Fibroblast of lung (primary cell): Measurements from ENCODE around the gene KCTD20. TPM values are rescaled to one million over a fixed set of nuclear protein-coding genes. Genes with fewer than 3 reads are reported as not detected.

Experiments used
- DNase-seq, 2 donors: peaks; one replicate each; pipeline versions ENCODE4 v3.0.0 to v3.0.0-alpha.2; 2010; ENCODE audit warnings: low read depth in 2 of 2
- H2AFZ ChIP-seq: 2 replicates; pipeline ENCODE4 v1.5.1; 2012; ENCODE audit warnings: low read length, control low read depth, inconsistent platforms
- H3K27ac ChIP-seq: 2 replicates; pipeline ENCODE4 v1.5.1; 2011; ENCODE audit warnings: low read length, control low read depth; ENCODE audit not compliant: insufficient read depth
- H3K27me3 ChIP-seq: 2 replicates; pipeline ENCODE4 v1.5.1; 2011; ENCODE audit warnings: mild to moderate bottlenecking, low read length; ENCODE audit not compliant: control insufficient read depth, insufficient read depth
- H3K36me3 ChIP-seq: 2 replicates; pipeline ENCODE4 v1.5.1; 2011; ENCODE audit warnings: low read length; ENCODE audit not compliant: control insufficient read depth, insufficient read depth
- H3K4me1 ChIP-seq: 2 replicates; pipeline ENCODE4 v1.5.1; 2011; ENCODE audit warnings: low read length; ENCODE audit not compliant: control insufficient read depth, insufficient read depth; ENCODE audit errors: extremely low read depth
- H3K4me2 ChIP-seq: 2 replicates; pipeline ENCODE4 v1.5.1; 2011; ENCODE audit warnings: low read length, control low read depth; ENCODE audit not compliant: insufficient read depth; ENCODE audit errors: extremely low read depth
- H3K4me3 ChIP-seq, 4 experiments: fragments of 200-600 bp in 1 of 4; sonication (generic) in 1 of 4; replicated peaks in 1 of 4; 2 replicates each; pipeline ENCODE4 v1.5.1; 2011 to 2016; ENCODE audit warnings: low read length in 4 of 4, low read depth in 3 of 4, mild to moderate bottlenecking in 3 of 4, control low read depth in 2 of 4, inconsistent platforms in 1 of 4, mixed read lengths in 1 of 4; ENCODE audit not compliant: insufficient read depth in 1 of 4; ENCODE audit errors: control extremely low read depth in 1 of 4
- H3K79me2 ChIP-seq: 2 replicates; pipeline ENCODE4 v1.5.1; 2012; ENCODE audit warnings: mild to moderate bottlenecking, low read length, inconsistent platforms; ENCODE audit not compliant: control insufficient read depth, insufficient read depth
- H3K9ac ChIP-seq: 2 replicates; pipeline ENCODE4 v1.5.1; 2011; ENCODE audit warnings: mild to moderate bottlenecking, low read length, control low read depth; ENCODE audit not compliant: insufficient read depth
- H3K9me3 ChIP-seq: 2 replicates; pipeline ENCODE4 v1.5.1; 2012; ENCODE audit warnings: low read depth, low read length; ENCODE audit not compliant: control insufficient read depth, insufficient read depth
- H4K20me1 ChIP-seq: 2 replicates; pipeline ENCODE4 v1.5.1; 2011; ENCODE audit warnings: low read length; ENCODE audit not compliant: control insufficient read depth, insufficient read depth; ENCODE audit errors: extremely low read depth
- CTCF ChIP-seq, 2 donors: IDR thresholded peaks in 1 of 2; conservative IDR thresholded peaks in 1 of 2; 1 replicate in 1 of 2; 2 replicates in 1 of 2; pipeline ENCODE4 v1.5.1; 2011 to 2012; ENCODE audit warnings: low read length in 2 of 2, control low read depth in 1 of 2, inconsistent platforms in 1 of 2, low read depth in 1 of 2, mild to moderate bottlenecking in 1 of 2
- EZH2 ChIP-seq: IDR thresholded peaks from 2 replicates; pipeline ENCODE4 v1.5.1; 2012; ENCODE audit warnings: low read length, control low read depth, mild to moderate bottlenecking; ENCODE audit errors: missing control alignments
- polyA plus RNA-seq, 2 donors: library from polyadenylated mRNA; depleted of rRNA in 1 of 2; stranded (reverse) in 1 of 2; unstranded in 1 of 2; fragments of >200 nt; gene quantifications; 2 replicates each; pipeline ENCODE4 v1.2.1, GENCODE V29; 2011 to 2012; ENCODE audit warnings: missing spikeins in 1 of 2
- total RNA-seq: library from RNA; depleted of rRNA; stranded (reverse); fragments of >200 nt; gene quantifications from 2 replicates; pipeline ENCODE4 v1.2.1, GENCODE V29; 2014

KCTD20 gene
- total and polyA plus RNA-seq, 2 donors (not counting 1 experiment from before 2014, with no cell fraction given): 39.6 to 87.4 TPM

GRCh38 chr6:36517408-36517807 lies 74.6 kb downstream of the KCTD20 start:
- H3K27me3 ChIP-seq: no peaks in the 10 kb centered on the region
- H3K27ac ChIP-seq: no peak overlapping the region
- no peak overlapping the region for H3K4me2 ChIP-seq
- no peak overlapping the region for H3K4me3 ChIP-seq
- H3K9me3 ChIP-seq: no peaks in the 10 kb centered on the region
- no peak overlapping the region for H3K9ac ChIP-seq
- H2AFZ ChIP-seq: no peak overlapping the region
- no peaks in the 10 kb centered on the region for H3K4me1 ChIP-seq
- DNase-seq: no peak
- H4K20me1 ChIP-seq: no peaks in the 10 kb centered on the region
- H3K36me3 ChIP-seq: peaks cover 4% of the 10 kb centered on the region
- TF ChIP-seq CTCF (conservative IDR thresholded peaks at IDR 0.05 in 1 of 2, IDR thresholded peaks at IDR 0.05 in 1 of 2; ENCODE audit: low read depth in 1 of 2, low read length in 2 of 2) (no peak), EZH2 (no peak)
- no peaks in the 10 kb centered on the region for H3K79me2 ChIP-seq

GRCh38 chr6:36519352-36519751 lies 76.6 kb downstream of the KCTD20 start:
- no peak for TF ChIP-seq EZH2
- TF ChIP-seq CTCF (conservative IDR thresholded peaks at IDR 0.05 in 1 of 2, IDR thresholded peaks at IDR 0.05 in 1 of 2; ENCODE audit: low read depth in 1 of 2, low read length in 2 of 2): no peak
- Histone ChIP-seq H3K4me2 (no peak overlapping the region), H3K79me2 (no peaks in the 10 kb centered on the region), H3K4me3 (no peak overlapping the region), H3K36me3 (peaks cover 5% of the 10 kb centered on the region), H2AFZ (no peak overlapping the region), H3K4me1 (no peaks in the 10 kb centered on the region), H4K20me1 (no peaks in the 10 kb centered on the region), H3K27ac (no peak overlapping the region), H3K9me3 (no peaks in the 10 kb centered on the region), H3K27me3 (no peaks in the 10 kb centered on the region), H3K9ac (no peak overlapping the region)
- DNase-seq: no peak

GRCh38 chr6:36523451-36523850 lies 80.7 kb downstream of the KCTD20 start:
- H3K27me3 ChIP-seq: no peaks in the 10 kb centered on the region
- H3K4me2 ChIP-seq: no peak overlapping the region
- H3K9ac ChIP-seq: no peak overlapping the region
- no peak overlapping the region for H3K4me3 ChIP-seq
- TF ChIP-seq EZH2 (no peak), CTCF (conservative IDR thresholded peaks at IDR 0.05 in 1 of 2, IDR thresholded peaks at IDR 0.05 in 1 of 2; ENCODE audit: low read depth in 1 of 2, low read length in 2 of 2) (no peak)
- peaks cover 1% of the 10 kb centered on the region for H3K79me2 ChIP-seq
- no peak overlapping the region for H3K27ac ChIP-seq
- no peaks in the 10 kb centered on the region for H4K20me1 ChIP-seq
- peaks cover 3% of the 10 kb centered on the region for H3K36me3 ChIP-seq
- no peak overlapping the region for H2AFZ ChIP-seq
- DNase-seq: no peak
- H3K9me3 ChIP-seq: no peaks in the 10 kb centered on the region
- no peaks in the 10 kb centered on the region for H3K4me1 ChIP-seq
